Loucy (cell line): ENCODE measurements around the gene CRYZL1.

ENCODE experiments used
- CTCF ChIP-seq: fragments of 200-600 bp; sonication (generic); conservative IDR thresholded peaks from 2 replicates; pipeline ENCODE4 v1.5.1; 2014; ENCODE audit warnings: mild to moderate bottlenecking, antibody characterized with exemption, low read length
- EZH2phosphoT487 ChIP-seq: fragments of 200-600 bp; IDR thresholded peaks from 2 replicates; pipeline ENCODE4 v1.6.1; 2018; ENCODE audit warnings: antibody characterized with exemption, mild to moderate bottlenecking, moderate library complexity, borderline replicate concordance

- TF ChIP-seq EZH2phosphoT487, result no peak
- no peak for TF ChIP-seq CTCF
Measured at GRCh38 chr21:33660406-33660805, 18.9 kb upstream of the CRYZL1 start.
